SK-N-SH (cell line): ENCODE data around the gene NCKAP5. TPM values are rescaled to one million over a fixed set of nuclear protein-coding genes. Genes with fewer than 3 reads are reported as not detected.

Source experiments
- CTCF ChIA-PET: fragments of 300-600, 350-600 bp; formaldehyde crosslinking; extraction: SDS; loops from one replicate; lab custom pipeline; 2021; lab: Yijun Ruan, JAX
- POLR2A ChIA-PET: fragments of 350-600 bp; sonication (Branson Sonifier 250); formaldehyde crosslinking; extraction: SDS; loops from one replicate; lab custom pipeline; 2020; ENCODE audit warnings: antibody characterized with exemption, inconsistent platforms; lab: Yijun Ruan, JAX
- DNase-seq: peaks from one replicate; pipeline ENCODE4 v3.0.0; 2012
- H2AFZ ChIP-seq: fragments of 200-600 bp; sonication (generic); 2 replicates; pipeline ENCODE4 v1.8.1; 2016; ENCODE audit warnings: antibody characterized with exemption, mild to moderate bottlenecking, low read depth
- H3F3A ChIP-seq: fragments of 200-600 bp; sonication (generic); replicated peaks from 2 replicates; pipeline ENCODE3; 2016; ENCODE audit warnings: antibody characterized with exemption, mild to moderate bottlenecking; ENCODE audit not compliant: insufficient read depth
- H3K27ac ChIP-seq, 2 experiments: fragments of 200-500 bp in 1 of 2; fragments of 200-600 bp in 1 of 2; sonication (Bioruptor generic) in 1 of 2; sonication (generic), shearing (Covaris generic) in 1 of 2; 2 replicates each; pipeline versions ENCODE4 v1.5.1 to v1.6.1; 2014 to 2016; ENCODE audit warnings: low read depth in 2 of 2, inconsistent platforms in 1 of 2, low read length in 1 of 2, mild to moderate bottlenecking in 1 of 2, mixed read lengths in 1 of 2
- H3K27me3 ChIP-seq: fragments of 200-600 bp; sonication (generic), shearing (Covaris generic); 2 replicates; pipeline ENCODE4 v1.6.1; 2016; ENCODE audit warnings: mixed run types; ENCODE audit not compliant: insufficient read depth
- H3K36me3 ChIP-seq, 2 experiments: fragments of 200-500 bp in 1 of 2; fragments of 200-600 bp in 1 of 2; sonication (Bioruptor generic) in 1 of 2; sonication (generic) in 1 of 2; replicated peaks in 1 of 2; 2 replicates each; pipeline versions ENCODE3 to v1.5.1; 2014 to 2016; ENCODE audit warnings: low read length in 1 of 2, mild to moderate bottlenecking in 1 of 2; ENCODE audit not compliant: insufficient read depth in 2 of 2, control insufficient read depth in 1 of 2
- H3K4me1 ChIP-seq, 2 experiments: fragments of 200-500 bp in 1 of 2; fragments of 200-600 bp in 1 of 2; sonication (Bioruptor generic) in 1 of 2; sonication (generic), shearing (Covaris generic) in 1 of 2; 2 replicates each; pipeline versions ENCODE4 v1.5.1 to v1.6.1; 2014 to 2016; ENCODE audit warnings: low read depth in 1 of 2, low read length in 1 of 2, mixed run types in 1 of 2; ENCODE audit not compliant: insufficient read depth in 2 of 2, control insufficient read depth in 1 of 2
- H3K4me2 ChIP-seq: fragments of 200-600 bp; sonication (generic), shearing (Covaris generic); 2 replicates; pipeline ENCODE4 v1.6.1; 2017; ENCODE audit warnings: mixed run types
- H3K4me3 ChIP-seq, 2 experiments: fragments of 200-500 bp in 1 of 2; fragments of 200-600 bp in 1 of 2; sonication (Bioruptor generic) in 1 of 2; sonication (generic), shearing (Covaris generic) in 1 of 2; 2 replicates each; pipeline versions ENCODE4 v1.5.1 to v1.8.1; 2014 to 2016; ENCODE audit warnings: low read depth in 2 of 2, inconsistent platforms in 1 of 2, low read length in 1 of 2, mild to moderate bottlenecking in 1 of 2, mixed read lengths in 1 of 2, moderate library complexity in 1 of 2
- H3K79me2 ChIP-seq: fragments of 200-600 bp; sonication (generic); 2 replicates; pipeline ENCODE4 v1.8.1; 2017; ENCODE audit warnings: mild to moderate bottlenecking; ENCODE audit not compliant: insufficient read depth
- H3K9ac ChIP-seq: fragments of 200-600 bp; sonication (generic); 2 replicates; pipeline ENCODE4 v1.6.1; 2017; ENCODE audit warnings: mixed run types
- H3K9me2 ChIP-seq: fragments of 200-600 bp; sonication (generic); 2 replicates; pipeline ENCODE4 v1.6.1; 2017; ENCODE audit warnings: mixed run types
- H3K9me3 ChIP-seq: fragments of 200-600 bp; sonication (generic); 2 replicates; pipeline ENCODE4 v1.6.1; 2017; ENCODE audit warnings: mixed run types, mild to moderate bottlenecking, moderate library complexity
- H4K20me1 ChIP-seq: fragments of 200-600 bp; sonication (generic); 2 replicates; pipeline ENCODE4 v1.6.1; 2017; ENCODE audit warnings: mild to moderate bottlenecking, mixed run types; ENCODE audit not compliant: insufficient read depth
- CHD2 ChIP-seq: fragments of 150-350 bp; IDR thresholded peaks from 2 replicates; pipeline ENCODE4 v1.6.1; 2018; ENCODE audit warnings: low read length; ENCODE audit not compliant: partially characterized antibody
- CTCF ChIP-seq: fragments of 200-600 bp; sonication (generic); IDR thresholded peaks from 2 replicates; pipeline ENCODE4 v1.6.1; 2017; ENCODE audit warnings: antibody characterized with exemption, mild to moderate bottlenecking, moderate library complexity
- ELF1 ChIP-seq: IDR thresholded peaks from 2 replicates; pipeline ENCODE4 v1.4.0; 2012
- EZH2phosphoT487 ChIP-seq: fragments of 200-600 bp; sonication (generic); IDR thresholded peaks from 2 replicates; pipeline ENCODE4 v1.6.1; 2017; ENCODE audit warnings: low read depth, mixed run types, mild to moderate bottlenecking, antibody characterized with exemption, moderate library complexity, borderline replicate concordance
- FOXJ3 ChIP-seq: sonication (generic); formaldehyde crosslinking; IDR thresholded peaks from 2 replicates; pipeline ENCODE4 v1.5.1; 2020; ENCODE audit warnings: mild to moderate bottlenecking, missing genetic modification reagents
- FOXM1 ChIP-seq: IDR thresholded peaks from 2 replicates; pipeline ENCODE4 v1.4.0; 2012; ENCODE audit warnings: low read depth, mild to moderate bottlenecking
- JUND ChIP-seq: IDR thresholded peaks from 2 replicates; pipeline ENCODE4 v1.4.0; 2012
- MEF2A ChIP-seq: IDR thresholded peaks from 2 replicates; pipeline ENCODE4 v1.4.0; 2012; ENCODE audit warnings: low read depth, borderline replicate concordance
- MXI1 ChIP-seq: IDR thresholded peaks from 2 replicates; pipeline ENCODE4 v1.6.1; 2012; ENCODE audit warnings: mild to moderate bottlenecking, low read depth, low read length, improper control_type of control experiment
- NFIC ChIP-seq: IDR thresholded peaks from 2 replicates; pipeline ENCODE4 v1.4.0; 2012; ENCODE audit warnings: borderline replicate concordance
- RAD21 ChIP-seq: IDR thresholded peaks from 2 replicates; pipeline ENCODE4 v1.6.1; 2012; ENCODE audit warnings: mild to moderate bottlenecking, low read length
- RCOR1 ChIP-seq: fragments of 150-350 bp; IDR thresholded peaks from 2 replicates; pipeline ENCODE4 v1.6.1; 2017; ENCODE audit warnings: antibody characterized with exemption, low read length
- RFX5 ChIP-seq: IDR thresholded peaks from 2 replicates; pipeline ENCODE4 v1.6.1; 2012; ENCODE audit warnings: mild to moderate bottlenecking, improper control_type of control experiment, low read length
- SIN3A ChIP-seq: IDR thresholded peaks from 2 replicates; pipeline ENCODE4 v1.6.1; 2012; ENCODE audit warnings: low read depth, mild to moderate bottlenecking, low read length, moderate library complexity, borderline replicate concordance
- SMC3 ChIP-seq: IDR thresholded peaks from 2 replicates; pipeline ENCODE4 v1.6.1; 2012; ENCODE audit warnings: low read depth, low read length, improper control_type of control experiment
- TCF12 ChIP-seq: IDR thresholded peaks from 2 replicates; pipeline ENCODE4 v1.4.0; 2012
- TEAD4 ChIP-seq: IDR thresholded peaks from 2 replicates; pipeline ENCODE4 v1.4.0; 2012; ENCODE audit warnings: mild to moderate bottlenecking, borderline replicate concordance; ENCODE audit not compliant: insufficient read depth
- USF1 ChIP-seq: IDR thresholded peaks from 2 replicates; pipeline ENCODE4 v1.4.0; 2012; ENCODE audit warnings: low read depth, borderline replicate concordance
- USF2 ChIP-seq: fragments of 150-350 bp; IDR thresholded peaks from 2 replicates; pipeline ENCODE4 v1.6.1; 2017; ENCODE audit warnings: antibody characterized with exemption, low read length, low read depth, borderline replicate concordance
- ZBTB33 ChIP-seq: IDR thresholded peaks from 2 replicates; pipeline ENCODE4 v1.4.0; 2012; ENCODE audit warnings: low read depth, borderline replicate concordance
- WGBS: methylation state at CpG from one replicate; pipeline ENCODE4 v1.1.6; 2017; ENCODE audit warnings: low lambda C conversion rate; 5-methylcytosine and 5-hydroxymethylcytosine counted together
- polyA plus RNA-seq, 3 experiments: library from polyadenylated mRNA; depleted of rRNA; stranded (reverse); fragments of >200 nt; gene quantifications; 2 replicates each; pipeline ENCODE4 v1.2.3, GENCODE V29; 2012

Gene NCKAP5
- polyA plus RNA-seq, 1 of the 3 experiments (the other 2 are of a cell fraction), result 0.02 TPM

GRCh38 chr2:132627536-132627935, 940.7 kb downstream of the NCKAP5 start:
- CTCF ChIA-PET, result interaction anchor here (1.2 kb wide), 1 partner anchor 80 kb away, joined by 3 read pairs; no protein-coding TSS in a partner anchor
- TF ChIP-seq NFIC, result no peak
- TF ChIP-seq JUND, result no peak
- no peak for TF ChIP-seq TEAD4
- TF ChIP-seq USF2, result no peak
- TF ChIP-seq MEF2A, result no peak
- no peak for TF ChIP-seq MXI1
- TF ChIP-seq RAD21, result no peak
- TF ChIP-seq SIN3A, result no peak
- no peak for TF ChIP-seq FOXM1
- no peak for TF ChIP-seq USF1
- no peak for TF ChIP-seq RCOR1
- TF ChIP-seq SMC3, result no peak
- TF ChIP-seq TCF12, result no peak
- TF ChIP-seq FOXJ3 (CRISPR knock-in tag), result no peak
- TF ChIP-seq ZBTB33, result no peak
- no peak for TF ChIP-seq EZH2phosphoT487
- TF ChIP-seq RFX5, result no peak
- no peak for TF ChIP-seq CHD2
- no peak for TF ChIP-seq CTCF
- TF ChIP-seq ELF1, result no peak

More at GRCh38 chr2:132627536-132627935, 940.7 kb downstream of the NCKAP5 start:
- no peak for DNase-seq
- peaks cover 3 to 4% of the 10 kb centered on the region in 2 experiments; a peak in 2 of 4 replicates for H3K4me1 ChIP-seq
- H3K27ac ChIP-seq, result no peak overlapping the region
- no peak overlapping the region for H2AFZ ChIP-seq
- no peaks in the 10 kb centered on the region for H3K27me3 ChIP-seq
- H3K9me2 ChIP-seq, result no peaks in the 10 kb centered on the region
- POLR2A ChIA-PET, result no interaction called here
- H3K36me3 ChIP-seq, result no peaks in the 10 kb centered on the region
- no peak overlapping the region for H3K4me3 ChIP-seq
- peaks cover 7% of the 10 kb centered on the region for H3F3A ChIP-seq
- H3K79me2 ChIP-seq, result no peaks in the 10 kb centered on the region
- H4K20me1 ChIP-seq, result no peaks in the 10 kb centered on the region
- no peak overlapping the region for H3K9ac ChIP-seq
- H3K4me2 ChIP-seq, result no peak overlapping the region
- WGBS, result 56% methylated on average over 3 of the region's 3 CpGs
- no peaks in the 10 kb centered on the region for H3K9me3 ChIP-seq
